Limb (tissue), 2 donors: ENCODE measurements around the gene ATP6V0B.

Source experiments
- DNase-seq, 2 donors: peaks; one replicate each; pipeline ENCODE4 v3.0.0-alpha.2; 2016; ENCODE audit errors: extremely low spot score in 2 of 2

Gene ATP6V0B

DNA sequence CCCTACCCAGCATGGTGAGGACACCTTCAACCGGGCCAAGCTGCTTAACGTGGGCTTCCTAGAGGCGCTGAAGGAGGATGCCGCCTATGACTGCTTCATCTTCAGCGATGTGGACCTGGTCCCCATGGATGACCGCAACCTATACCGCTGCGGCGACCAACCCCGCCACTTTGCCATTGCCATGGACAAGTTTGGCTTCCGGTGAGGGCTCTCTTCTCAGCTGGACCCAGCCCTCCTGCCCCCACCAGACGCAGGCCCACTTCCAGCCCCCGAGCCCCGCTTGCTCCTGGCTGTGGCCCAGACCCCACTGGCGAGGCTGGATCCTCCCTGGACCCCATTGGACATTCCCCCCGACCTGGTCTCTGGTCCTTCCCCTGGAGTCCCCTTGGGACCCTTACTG is 10.1 kb downstream of the ATP6V0B start:
- no peak for DNase-seq

DNA sequence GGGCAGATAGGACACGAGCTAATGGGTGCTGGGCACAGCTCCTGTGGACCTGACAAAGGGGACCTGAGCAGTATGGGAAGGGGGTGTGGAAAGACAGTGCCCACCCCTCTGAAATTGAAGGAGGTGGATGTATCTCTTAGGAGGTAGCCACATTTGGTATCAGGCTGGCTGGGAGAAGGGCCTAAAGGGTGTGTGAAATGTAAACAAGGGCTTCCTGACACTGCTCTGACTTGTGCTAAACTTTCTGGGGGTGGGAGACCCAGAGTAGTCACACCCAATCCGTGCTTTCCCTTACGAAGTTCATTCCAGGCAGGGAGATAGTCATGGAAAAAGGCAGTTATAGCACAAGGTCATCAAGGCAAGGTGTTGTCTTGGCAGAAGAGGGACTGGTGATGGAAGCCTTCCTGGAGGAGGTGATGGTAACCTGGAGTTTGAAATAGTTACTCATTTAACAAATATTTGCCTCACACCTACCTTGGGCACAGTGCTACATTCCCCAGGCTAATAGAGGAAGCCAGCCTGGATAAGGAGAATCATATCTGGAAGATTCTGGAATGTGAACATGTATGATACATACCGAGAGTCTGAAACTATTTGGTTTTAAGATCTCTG is 11.3 kb downstream of the ATP6V0B start:
- DNase-seq = no peak

DNA sequence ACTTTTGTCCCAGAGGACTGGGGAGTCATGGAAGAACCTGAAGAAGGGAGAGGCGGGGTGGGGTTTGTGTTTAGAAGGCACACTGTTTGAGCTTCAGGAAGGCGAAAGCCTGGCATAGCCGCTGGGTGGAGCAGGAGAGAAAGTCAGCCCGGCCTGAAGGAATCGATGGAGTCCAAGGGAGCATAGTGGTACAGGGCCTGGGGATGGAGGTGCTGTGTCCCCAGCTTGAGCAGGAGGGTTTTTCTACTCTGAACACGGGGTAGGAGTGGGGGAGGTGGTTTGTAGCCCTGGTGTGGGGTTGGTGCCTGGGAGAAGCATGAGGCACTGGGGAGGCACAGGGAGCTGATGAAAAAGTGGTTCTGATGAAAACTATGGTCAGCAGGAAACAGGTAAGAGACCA is 12.0 kb downstream of the ATP6V0B start:
- no peak for DNase-seq

DNA sequence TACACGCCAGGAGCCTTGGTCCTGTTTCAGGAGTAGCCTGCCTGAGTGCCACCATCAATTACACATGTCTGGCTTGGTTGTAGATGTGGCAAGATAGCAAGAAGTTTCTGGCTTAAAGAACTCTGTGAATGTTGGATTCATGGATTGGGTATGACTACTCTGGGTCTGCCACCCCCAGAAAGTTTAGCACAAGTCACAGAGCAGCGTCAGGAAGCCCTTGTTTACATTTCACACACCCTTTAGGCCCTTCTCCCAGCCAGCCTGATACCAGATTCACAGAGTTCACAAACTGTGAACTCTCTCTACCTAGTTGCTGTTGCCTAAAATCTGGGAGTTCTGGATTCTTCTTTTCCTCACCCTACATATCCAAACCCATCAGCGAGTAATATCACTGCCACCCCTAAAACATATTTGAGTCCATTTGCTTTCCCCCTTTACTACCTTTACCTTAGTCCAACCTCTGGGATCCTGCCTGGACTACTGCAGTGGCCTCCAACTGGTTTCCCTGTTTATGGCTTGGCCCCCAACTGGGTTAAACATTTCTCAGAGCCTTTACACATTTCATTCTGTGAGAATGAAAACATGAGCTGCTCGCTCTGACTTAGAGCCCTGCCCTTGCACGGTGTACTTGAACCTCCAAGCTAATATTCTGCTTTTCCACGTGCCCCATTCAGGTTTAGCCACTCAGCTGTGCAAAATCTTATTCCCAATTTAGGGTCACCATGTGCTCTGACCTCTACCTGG is 12.6 kb downstream of the ATP6V0B start:
- DNase-seq = no peak

DNA sequence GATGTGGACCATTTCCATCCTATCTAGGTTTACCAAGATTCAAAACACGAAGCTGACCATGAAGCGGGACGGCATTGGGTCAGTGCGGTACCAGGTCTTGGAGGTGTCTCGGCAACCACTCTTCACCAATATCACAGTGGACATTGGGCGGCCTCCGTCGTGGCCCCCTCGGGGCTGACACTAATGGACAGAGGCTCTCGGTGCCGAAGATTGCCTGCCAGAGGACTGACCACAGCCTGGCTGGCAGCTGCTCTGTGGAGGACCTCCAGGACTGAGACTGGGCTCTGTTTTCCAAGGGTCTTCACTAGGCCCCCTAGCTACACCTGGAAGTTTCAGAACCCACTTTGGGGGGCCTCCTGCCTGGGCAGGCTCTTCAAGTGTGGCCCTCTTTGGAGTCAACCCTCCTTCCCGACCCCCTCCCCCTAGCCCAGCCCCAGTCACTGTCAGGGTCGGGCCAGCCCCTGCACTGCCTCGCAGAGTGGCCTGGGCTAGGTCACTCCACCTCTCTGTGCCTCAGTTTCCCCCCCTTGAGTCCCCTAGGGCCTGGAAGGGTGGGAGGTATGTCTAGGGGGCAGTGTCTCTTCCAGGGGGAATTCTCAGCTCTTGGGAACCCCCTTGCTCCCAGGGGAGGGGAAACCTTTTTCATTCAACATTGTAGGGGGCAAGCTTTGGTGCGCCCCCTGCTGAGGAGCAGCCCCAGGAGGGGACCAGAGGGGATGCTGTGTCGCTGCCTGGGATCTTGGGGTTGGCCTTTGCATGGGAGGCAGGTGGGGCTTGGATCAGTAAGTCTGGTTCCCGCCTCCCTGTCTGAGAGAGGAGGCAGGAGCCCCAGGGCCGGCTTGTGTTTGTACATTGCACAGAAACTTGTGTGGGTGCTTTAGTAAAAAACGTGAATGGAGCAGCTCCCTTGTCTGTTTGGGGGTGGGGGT is 15.8 kb downstream of the ATP6V0B start:
- DNase-seq = no peak

DNA sequence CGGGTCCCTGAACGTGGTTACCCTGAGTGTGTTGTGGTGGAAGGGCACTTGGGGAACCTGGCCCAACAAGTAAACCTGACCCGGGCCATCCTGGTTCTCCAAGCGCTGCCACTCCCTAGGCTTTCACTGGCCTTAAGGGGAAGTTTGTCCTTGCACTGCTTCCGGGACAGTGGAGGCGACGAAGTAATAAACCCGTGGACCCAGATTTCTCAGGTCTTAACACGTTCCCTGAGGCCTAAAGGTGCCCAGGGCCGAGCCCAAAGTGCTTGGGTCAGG is 16.4 kb downstream of the ATP6V0B start:
- DNase-seq = no peak

DNA sequence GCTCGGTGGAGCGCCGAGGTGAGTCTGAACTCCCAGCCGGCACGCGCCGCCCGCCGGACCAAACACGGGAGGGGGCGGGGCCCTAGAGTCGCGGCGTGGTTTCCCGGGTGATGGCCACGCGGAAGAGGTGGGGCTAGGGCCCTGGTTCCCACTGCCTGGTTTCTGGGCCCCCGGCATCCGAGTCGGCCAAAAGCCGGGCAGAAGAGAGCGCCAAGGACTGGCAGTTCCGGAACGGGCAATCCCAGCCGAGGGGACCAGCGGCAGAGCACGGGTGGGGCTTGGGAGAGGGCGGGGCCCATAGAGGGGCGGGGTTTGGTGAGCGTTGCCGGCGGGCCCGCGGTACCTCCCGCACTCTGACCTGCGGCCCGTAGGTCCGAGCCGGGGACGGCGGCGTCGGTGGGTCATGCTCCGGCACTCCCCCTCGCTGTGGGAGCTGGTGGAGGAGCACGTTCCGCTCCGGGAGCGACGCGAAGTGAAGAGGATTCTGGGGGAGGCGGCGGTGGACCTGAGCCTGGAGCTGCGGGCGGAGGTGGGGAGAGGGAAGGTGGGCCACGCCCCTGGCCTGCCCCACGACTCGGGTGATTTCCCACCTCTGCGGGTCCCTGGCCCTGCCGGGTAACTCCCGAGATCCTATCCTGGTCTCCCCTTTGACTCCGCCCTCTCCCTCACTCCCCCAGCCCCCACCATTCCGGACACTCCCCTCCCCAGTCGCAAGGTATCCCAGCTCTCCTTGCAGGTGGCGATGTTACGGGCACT is 16.9 kb downstream of the ATP6V0B start, which contains the start of gene CCDC24:
Gene CCDC24, plus strand, starts transcription at position 124 of the 756 bp plus-strand sequence. Its CDS starts 280 bp downstream, at position 404.
- DNase-seq = peak; percentile 55 to 84

DNA sequence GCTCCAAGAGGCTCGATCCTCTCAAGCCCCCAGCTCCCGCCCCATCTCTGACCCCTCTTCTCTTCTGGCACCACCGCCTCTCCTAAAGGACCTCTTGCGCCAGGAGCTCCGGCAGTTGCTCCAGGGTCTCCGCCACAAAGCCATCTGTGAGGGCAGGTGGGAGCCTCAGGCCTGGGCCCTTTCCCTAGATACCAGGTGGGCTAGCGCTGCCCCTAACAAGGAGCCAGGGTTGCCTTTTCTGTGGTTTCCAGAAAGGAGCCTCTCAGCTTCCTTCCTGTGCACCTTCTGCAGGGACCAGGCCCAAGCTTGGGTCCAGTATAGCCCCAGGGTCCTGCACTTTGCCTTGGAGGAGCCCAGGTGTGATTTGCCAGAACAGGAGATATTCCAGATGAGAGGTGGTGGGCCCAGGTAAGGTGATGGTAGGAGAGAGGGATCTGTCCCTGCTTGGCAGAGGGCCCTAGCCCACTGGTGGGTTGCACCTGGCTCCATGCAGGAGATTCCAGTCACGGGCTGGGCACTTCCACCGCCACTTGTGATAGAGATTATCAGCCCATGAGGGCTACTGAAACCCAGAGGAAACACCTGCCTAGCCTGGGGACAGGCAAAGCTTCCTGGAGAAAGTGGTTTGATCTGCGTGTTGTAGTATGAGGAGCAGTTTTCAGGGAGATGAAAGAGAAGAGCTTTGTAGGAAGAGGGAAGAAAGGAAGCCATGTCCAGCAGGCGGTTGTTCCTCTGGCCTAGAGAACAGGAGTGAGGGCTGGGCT is 17.7 kb downstream of the ATP6V0B start:
- no peak for DNase-seq

DNA sequence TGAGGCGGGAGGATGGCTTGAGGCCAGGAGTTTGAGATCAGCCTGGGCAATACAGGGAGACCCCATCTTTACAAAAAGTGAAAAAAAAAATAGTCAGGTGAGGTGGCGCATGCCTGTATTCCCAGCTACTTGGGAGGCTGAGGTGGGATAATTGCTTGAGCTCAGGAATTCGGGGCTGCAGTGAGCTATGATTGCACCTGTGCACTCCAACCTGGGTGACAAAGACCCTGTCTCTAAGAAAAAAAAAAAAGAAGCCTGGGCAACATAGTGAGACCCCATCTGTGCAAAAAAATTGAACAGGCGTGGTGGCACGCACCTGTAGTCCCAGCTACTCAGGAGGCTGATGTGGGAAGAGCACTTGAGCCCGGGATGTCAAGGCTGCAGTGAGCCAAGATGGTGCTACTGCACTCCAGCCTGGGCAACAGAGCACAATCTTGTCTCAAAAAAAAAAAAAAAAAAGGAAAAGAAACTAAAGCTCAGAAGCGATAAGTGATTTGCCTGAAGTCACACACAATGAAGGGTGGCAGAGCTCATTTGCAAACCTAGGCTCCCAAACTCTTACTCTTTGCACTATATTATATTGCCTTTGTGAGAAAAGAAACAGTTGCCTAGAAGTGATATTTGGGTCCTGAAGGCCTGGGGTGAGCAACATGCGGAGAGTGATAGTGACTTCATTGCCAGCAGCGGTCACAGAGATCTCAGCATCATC is 18.6 kb downstream of the ATP6V0B start:
- no peak for DNase-seq

DNA sequence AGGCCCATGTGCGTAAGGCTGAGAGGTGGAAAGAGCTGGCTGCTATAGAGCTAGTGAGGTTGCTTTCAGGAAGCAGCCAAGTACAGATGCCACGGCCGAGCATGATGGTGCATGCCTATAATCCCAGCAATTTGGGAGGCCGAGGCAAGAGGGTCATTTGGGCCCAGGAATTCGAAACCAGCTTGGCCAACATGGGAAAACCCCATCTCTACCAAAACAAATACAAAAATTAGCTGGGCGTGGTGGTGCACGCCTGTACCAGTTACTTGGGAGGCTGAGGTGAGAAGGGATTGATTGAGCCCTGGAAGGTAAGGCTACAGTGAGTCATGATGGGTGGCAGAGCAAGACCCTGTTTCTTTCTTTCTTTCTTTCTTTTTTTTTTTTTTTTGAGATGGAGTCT is 19.3 kb downstream of the ATP6V0B start:
- no peak for DNase-seq

DNA sequence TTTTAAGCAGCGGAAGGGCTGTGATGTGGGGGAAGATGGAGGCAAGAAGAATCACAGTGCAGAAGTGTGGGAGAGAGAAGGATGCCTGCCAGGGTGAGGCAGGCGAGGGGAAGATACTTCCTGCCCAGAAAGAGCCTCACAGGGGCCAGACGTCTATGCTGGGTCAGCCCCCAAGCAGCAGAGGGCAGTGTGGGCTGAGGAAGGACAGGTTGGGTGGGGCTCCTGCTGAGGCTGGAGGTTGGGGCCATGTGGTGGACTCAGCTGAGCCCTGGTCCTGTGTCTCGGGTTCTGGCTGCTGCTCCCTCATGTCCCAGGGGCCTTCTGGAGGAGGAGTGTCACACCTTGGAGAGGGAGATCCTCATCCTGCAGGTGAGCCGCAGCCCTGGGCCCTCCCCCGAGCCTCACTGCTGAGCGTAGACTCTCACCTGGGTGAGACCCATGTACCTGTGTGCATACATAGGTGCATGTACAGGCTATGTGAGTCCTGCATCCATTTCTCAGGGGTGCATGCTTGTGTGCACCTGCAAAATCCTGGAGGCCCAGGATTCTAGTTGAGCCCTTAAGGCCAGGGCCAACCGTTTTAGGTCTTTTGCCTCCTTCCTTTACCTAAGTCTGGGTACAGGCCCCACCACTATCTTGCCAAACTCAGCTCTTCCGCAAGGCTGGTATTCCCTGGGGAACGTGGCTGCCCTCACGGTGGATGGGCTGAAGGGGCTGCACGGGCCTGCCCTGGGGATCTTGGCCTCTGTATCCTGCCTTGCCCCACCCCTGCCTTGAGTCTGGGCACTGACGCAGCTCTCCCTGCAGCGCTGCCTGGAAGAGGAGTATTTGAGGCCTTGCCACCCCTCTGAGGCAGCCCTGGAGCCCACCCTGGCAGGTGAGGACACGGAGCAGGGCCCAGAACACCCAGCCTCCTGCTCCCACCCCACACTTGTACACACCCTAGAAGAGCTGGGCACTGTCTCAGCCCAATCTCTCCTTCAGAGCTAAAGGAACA is 20.3 kb downstream of the ATP6V0B start:
- DNase-seq = no peak

DNA sequence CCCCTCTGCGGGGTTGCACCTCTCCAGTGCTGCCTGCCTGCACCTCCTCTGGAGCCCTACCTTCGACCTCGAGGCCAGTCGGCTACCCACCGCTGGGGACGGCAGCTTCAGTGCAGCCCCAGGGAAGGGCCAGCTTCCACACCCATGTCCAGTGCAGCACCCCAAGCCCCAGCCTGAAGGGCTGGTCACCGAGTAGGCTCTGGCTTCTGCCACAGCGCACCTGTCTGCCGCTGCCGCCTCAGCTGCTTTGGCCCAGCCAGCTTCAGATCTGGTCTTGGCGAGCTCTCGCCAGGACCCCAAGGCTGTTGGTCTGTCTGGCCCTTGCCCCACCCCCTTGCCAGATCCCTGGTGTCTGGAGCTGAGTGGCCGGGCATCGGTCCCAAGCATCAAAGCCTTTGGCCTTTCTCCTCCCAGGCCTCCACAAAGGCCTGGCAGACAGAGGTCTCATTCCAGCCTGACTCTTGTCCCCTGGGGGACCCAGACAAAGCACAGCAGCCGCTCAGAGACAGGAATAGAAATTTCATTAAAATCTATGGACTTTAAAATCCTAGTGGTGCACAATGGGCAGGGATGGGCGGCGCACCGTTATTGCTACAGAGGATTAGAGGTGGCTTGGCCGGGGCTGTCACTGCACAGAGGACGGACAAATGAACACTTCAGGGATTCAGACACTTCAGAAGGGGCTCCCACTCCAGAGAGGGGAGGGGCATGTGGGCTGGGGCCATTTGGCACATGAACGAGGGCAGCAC is 21.4 kb downstream of the ATP6V0B start:
- DNase-seq = no peak

DNA sequence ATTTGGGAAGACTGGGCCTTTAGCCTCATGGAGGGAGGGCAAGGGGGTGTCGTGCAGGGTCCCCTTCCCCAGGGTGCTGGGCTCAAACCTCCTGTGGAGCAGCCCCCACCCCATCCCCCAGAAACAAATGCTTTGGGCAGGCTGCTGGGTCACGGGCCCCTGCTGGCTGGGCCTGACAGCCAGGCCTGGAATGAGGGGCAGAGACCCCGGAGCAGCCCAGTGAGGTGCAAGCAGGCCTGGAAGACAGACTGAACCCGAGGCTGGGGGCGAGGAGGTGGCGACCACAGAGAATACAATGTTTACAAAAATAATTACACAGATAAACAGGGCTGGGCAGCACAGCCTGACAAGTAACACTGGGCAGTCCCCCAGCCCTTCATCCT is 22.0 kb downstream of the ATP6V0B start:
- DNase-seq = no peak

DNA sequence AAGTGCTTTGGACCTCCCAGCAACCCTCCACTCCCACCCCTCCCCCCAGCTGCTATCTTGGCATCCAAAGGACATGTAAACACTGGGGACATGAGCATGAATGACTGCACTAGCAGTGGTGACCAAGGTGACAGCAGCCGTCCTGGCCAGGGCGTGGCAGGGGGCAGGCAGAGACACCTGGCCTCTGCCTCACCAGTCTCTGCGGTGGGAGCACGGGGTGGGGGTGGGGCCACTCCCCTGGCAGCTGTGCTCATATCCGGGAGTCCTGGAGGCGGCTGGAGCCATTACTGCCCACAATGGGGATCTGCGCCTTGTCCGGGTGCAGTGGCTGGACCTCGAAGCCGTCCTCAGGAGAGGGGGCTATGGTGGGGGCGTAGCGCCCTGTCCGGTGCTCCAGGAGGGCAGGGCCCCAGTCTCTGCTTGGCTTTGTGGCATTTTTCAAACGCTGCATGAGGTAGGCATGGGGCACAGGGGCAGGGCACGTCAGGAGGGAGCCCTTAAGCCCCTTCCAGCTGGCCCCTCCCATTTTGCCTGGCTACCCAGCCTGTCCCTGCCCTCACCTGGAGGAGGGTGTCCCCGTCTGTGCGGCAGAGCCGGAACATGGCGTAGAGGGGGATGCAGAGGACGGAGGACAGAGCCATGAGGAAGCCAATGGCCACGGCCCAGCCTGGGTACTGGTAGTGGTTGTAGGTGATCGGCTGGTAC is 22.7 kb downstream of the ATP6V0B start:
- no peak for DNase-seq

DNA sequence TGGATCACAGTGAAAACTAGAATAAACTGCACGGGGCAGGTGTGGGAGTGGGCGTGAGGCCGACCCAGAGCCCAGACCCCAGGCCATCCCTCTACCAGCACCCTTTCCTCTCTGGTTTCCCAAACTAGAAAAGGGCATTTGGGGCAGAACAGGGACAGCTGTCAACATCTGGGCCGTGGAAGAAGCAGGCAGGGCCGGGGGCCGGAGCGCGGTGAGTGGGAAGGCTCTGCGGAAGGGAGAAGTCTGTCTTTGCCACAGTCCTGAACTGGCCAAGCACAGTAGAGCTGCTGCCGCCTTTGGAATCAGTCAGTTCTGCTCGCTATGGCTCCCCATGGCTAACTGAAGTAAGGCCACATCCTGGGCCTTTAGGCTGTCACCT is 23.2 kb downstream of the ATP6V0B start:
- no peak for DNase-seq

DNA sequence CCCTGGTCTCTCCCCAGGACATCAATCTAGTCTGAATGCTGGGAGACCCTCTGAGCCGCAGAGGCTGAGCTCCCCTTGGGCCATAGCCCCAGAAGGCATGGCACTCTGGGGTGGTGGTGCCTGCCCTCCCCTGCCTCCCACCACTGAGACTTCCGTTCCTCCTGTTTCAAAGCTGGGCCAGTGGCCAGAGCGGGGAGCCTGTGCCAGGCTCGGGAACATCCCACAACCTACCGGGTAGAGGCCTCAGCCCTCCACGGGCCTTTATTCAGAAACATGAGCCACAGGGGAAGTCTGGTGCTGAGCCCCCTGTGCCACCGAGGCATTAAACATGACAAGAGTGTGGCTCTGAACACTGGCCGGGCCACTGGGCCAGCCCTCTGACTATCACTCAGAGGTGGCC is 24.7 kb downstream of the ATP6V0B start:
- DNase-seq = no peak

DNA sequence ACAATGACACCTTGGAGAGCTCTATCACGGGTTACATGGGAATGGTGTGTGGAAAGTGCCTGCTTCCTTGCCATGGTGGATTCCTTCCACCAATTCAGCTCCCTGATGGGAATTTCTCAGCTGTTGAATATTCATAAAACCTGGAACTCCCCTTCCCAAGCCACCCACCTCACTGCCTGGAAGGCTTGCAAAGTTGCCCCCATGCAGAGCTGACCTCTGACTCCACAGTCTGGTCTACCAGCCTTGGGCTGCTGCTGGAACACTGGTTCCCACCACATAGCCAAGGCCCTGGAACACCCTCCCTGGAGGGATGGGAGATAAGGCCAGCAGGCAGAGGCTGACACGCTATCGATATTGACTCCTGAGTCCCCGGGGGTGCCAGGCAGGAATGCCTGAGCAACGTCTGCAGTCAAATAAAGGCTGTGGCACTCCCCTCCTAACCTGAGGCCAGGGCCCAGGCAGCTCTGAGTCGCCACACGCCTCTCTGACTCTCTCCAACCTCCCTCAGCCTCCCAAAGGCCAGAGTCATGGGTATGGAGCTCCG is 25.4 kb downstream of the ATP6V0B start:
- no peak for DNase-seq

DNA sequence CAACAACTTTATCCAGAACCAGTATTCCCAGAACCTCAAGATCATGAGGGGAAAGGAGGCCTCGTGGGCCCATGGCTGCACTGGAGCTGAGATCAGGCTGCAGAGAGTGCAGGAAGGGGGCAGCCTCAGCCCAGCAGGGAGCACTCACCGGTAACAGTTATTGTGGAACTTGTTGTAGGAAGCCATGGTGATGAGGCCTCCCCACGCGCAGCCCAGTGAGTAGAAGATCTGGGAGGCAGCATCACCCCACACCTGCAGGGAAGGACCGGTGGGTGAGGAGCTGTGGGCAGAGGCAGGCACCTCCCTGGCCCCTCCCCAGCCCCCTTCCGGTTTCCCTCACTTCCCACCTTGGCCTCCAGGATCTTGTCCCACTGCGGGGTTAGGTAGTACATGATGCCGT is 27.4 kb downstream of the ATP6V0B start:
- DNase-seq = no peak
